Esophagus muscularis mucosa (tissue), 4 donors: ENCODE results near the gene LKAAEAR1. TPM values are rescaled to one million over a fixed set of nuclear protein-coding genes. Genes with fewer than 3 reads are reported as not detected.

ENCODE experiments used
- DNase-seq: peaks from one replicate; pipeline ENCODE4 v3.0.0-alpha.2; 2017; ENCODE audit errors: extremely low spot score
- H3K27ac ChIP-seq, 4 donors: fragments of 200-600 bp; sonication (generic); replicated peaks in 1 of 4; 1 replicate in 3 of 4; 2 replicates in 1 of 4; pipeline ENCODE4 v1.5.1; 2016 to 2019; ENCODE audit warnings: mild to moderate bottlenecking in 1 of 4
- H3K27me3 ChIP-seq, 4 donors: fragments of 200-600 bp; sonication (generic); one replicate each; pipeline versions ENCODE4 v1.5.1 to v1.6.0; 2016 to 2019
- H3K36me3 ChIP-seq, 4 donors: fragments of 200-600 bp; sonication (generic); one replicate each; pipeline ENCODE4 v1.5.1; 2016 to 2019
- H3K4me1 ChIP-seq, 4 donors: fragments of 200-600 bp; sonication (generic); one replicate each; pipeline ENCODE4 v1.5.1; 2016 to 2019
- H3K4me3 ChIP-seq, 4 donors: fragments of 200-600 bp; sonication (generic); 1 replicate in 2 of 4; 2 replicates in 2 of 4; pipeline ENCODE4 v1.5.1; 2016 to 2019; ENCODE audit warnings: mild to moderate bottlenecking in 4 of 4, moderate library complexity in 1 of 4
- H3K9me3 ChIP-seq, 4 donors: fragments of 200-600 bp; sonication (generic); 1 replicate in 3 of 4; 2 replicates in 1 of 4; pipeline ENCODE4 v1.5.1; 2016 to 2019
- EP300 ChIP-seq: sonication (generic); formaldehyde crosslinking; IDR thresholded peaks from one replicate; pipeline ENCODE4 v1.6.1; 2017; ENCODE audit warnings: antibody characterized with exemption
- POLR2A ChIP-seq: fragments of 450-650 bp; IDR thresholded peaks from one replicate; pipeline ENCODE4 v1.6.1; 2017; ENCODE audit warnings: antibody characterized with exemption, moderate library complexity, mild to moderate bottlenecking, low read depth
- POLR2AphosphoS5 ChIP-seq, 2 donors: sonication (generic); formaldehyde crosslinking; IDR thresholded peaks; one replicate each; pipeline ENCODE4 v1.6.1; 2017; ENCODE audit warnings: antibody characterized with exemption in 2 of 2
- WGBS: methylation state at CpG from one replicate; pipeline ENCODE4 v1.1.5; 2018; 5-methylcytosine and 5-hydroxymethylcytosine counted together
- intact Hi-C: fragments of 100-400 bp; cut with DNase I; formaldehyde crosslinking; loops from one replicate; pipeline ENCODE4 v1.15.1; 2023
- total RNA-seq, 4 donors: library from RNA; depleted of rRNA; stranded (reverse); fragments of >200 nt; gene quantifications; one replicate each; pipeline versions ENCODE4 v1.1.0 to v1.2.1, GENCODE V29; 2016
- TF ChIP-seq, protein P1 (sequence below), 3 experiments: fragments of 200-600 bp in 2 of 3; fragments of 450-650 bp in 1 of 3; sonication (generic) in 2 of 3; IDR thresholded peaks; one replicate each; pipeline ENCODE4 v1.5.1; 2017 to 2019; ENCODE audit warnings: antibody characterized with exemption in 3 of 3, mild to moderate bottlenecking in 2 of 3, moderate library complexity in 1 of 3

The LKAAEAR1 gene
- total RNA-seq, 4 donors from 2014 or later, result not detected

DNA sequence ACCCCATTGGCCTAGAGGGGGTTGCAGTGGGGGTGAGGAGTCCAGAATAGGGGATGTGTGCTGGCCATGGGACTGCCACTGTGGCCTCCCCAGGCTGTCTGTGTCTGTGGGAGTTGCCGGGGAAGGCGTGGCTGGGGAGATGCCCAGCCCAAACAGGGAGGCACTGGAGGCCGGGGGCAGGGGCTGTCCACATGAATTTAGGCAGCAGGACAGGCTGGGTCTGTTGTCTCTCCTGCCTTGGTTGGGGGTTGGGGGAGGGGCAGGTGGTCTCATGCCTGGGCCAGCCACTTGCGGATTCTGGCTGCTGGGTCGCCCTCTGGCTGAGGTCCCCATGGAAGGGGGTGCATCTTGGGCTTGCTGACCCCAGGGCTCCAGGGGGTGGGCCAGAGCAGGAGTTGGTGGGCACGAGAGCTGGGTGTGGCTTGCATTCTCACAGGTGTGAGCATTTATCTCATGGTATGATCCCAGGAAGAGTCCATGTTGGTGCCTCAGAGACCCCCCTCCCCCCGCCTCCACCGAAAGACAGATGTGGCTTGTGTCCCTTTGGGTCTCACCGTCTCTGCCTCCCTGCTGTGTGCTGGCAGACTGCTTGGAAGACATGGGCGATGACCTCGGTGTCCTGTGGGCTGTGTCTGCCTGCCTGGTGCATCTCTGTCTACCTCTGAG lies 38.7 kb downstream of the LKAAEAR1 start:
- Histone ChIP-seq H3K27me3 (peaks cover 0 to 99% (median 43%) of the 10 kb centered on the region in 4 donors), H3K4me1 (peaks cover 15 to 54% (median 40%) of the 10 kb centered on the region in 4 donors), H3K9me3 (no peaks in the 10 kb centered on the region), H3K36me3 (peaks cover 0 to 21% (median 0%) of the 10 kb centered on the region in 4 donors), H3K27ac (peak overlapping the region in 3 of 4 donors; percentile 45 to 55 (median 50)), H3K4me3 (peak overlapping the region in 2 of 4 donors; percentile 46 to 57)
- WGBS, result 75% methylated on average over 7 of the region's 11 CpGs
- DNase-seq, result no peak
- intact Hi-C loops, result no loop called here
- TF ChIP-seq, protein P1, sequence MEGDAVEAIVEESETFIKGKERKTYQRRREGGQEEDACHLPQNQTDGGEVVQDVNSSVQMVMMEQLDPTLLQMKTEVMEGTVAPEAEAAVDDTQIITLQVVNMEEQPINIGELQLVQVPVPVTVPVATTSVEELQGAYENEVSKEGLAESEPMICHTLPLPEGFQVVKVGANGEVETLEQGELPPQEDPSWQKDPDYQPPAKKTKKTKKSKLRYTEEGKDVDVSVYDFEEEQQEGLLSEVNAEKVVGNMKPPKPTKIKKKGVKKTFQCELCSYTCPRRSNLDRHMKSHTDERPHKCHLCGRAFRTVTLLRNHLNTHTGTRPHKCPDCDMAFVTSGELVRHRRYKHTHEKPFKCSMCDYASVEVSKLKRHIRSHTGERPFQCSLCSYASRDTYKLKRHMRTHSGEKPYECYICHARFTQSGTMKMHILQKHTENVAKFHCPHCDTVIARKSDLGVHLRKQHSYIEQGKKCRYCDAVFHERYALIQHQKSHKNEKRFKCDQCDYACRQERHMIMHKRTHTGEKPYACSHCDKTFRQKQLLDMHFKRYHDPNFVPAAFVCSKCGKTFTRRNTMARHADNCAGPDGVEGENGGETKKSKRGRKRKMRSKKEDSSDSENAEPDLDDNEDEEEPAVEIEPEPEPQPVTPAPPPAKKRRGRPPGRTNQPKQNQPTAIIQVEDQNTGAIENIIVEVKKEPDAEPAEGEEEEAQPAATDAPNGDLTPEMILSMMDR (IDR thresholded peaks at IDR 0.05), result no peak
- no peak for TF ChIP-seq EP300
- TF ChIP-seq POLR2A, result no peak
- TF ChIP-seq POLR2AphosphoS5 (IDR thresholded peaks at IDR 0.05), result no peak

DNA sequence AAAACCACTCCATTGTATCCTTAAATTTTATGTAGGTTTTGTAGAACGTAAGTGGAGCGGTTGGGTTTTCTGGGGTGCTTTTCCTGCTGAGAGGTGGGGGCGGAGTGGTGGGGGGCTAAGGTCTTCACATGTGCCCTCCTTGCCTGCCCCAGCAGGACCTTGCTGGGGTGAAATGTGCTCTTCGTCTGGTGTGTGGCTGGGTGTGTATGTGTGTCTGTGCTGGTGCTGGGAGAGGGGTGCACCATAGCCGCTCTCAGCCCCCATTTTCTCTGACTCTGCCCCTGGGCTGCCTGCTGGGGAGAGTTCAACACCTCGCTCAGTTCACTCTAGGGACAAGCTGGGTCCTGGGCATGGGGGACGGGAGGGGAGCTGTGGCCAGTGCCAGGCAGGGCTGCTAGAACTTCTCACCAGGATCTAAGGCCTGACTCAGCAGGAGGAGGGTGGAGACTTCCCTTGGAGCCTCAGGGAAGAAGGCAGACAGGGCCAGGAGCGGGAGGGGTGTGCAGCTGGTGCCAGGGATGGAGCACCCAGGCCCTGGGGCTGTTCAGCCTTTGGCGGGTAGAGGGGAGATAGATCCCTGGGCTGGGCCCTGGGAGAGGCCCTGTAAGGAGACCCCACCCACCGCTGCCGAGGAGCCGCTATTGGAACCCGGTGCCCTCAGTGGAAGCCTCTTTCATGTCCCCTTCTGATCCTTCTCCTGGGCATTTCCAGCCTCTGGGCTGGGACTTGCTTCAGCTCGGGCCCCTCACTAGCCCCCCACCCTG lies 39.5 kb downstream of the LKAAEAR1 start:
- no peaks in the 10 kb centered on the region for H3K9me3 ChIP-seq
- H3K27ac ChIP-seq, result peak overlapping the region in 3 of 4 donors; percentile 45 to 55 (median 50)
- peaks cover 0 to 99% (median 43%) of the 10 kb centered on the region in 4 donors for H3K27me3 ChIP-seq
- H3K4me1 ChIP-seq, result peaks cover 20 to 54% (median 44%) of the 10 kb centered on the region in 4 donors
- peaks cover 0 to 21% (median 0%) of the 10 kb centered on the region in 4 donors for H3K36me3 ChIP-seq
- intact Hi-C loops, result no loop called here
- no peak for TF ChIP-seq POLR2A
- peak; percentile 30 to 44 for TF ChIP-seq POLR2AphosphoS5 (IDR thresholded peaks at IDR 0.05)
- peak overlapping the region in 1 of 4 donors; percentile 30 for H3K4me3 ChIP-seq
- WGBS, result 63% methylated on average over 14 of the region's 14 CpGs
- DNase-seq, result no peak

DNA sequence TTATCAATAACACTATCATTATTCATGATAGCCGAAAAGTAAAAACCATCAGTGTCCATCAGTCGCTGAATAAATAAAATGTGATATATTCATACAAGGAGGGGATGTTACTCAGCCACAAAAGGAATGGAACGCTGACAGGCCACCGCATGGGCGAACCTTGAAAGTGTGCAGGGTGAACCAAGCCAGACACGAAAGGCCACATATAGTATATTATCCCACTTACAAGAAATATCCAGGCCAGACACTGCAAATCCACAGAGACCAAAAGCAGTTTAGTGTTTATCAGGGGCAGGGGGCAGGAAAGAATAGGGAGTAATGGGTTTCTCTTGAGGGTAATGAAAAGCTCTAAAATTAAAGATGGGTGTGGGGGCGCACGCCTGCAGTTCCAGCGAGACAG lies 40.4 kb downstream of the LKAAEAR1 start:
- intact Hi-C loops, result no loop called here
- Histone ChIP-seq H3K4me3 (no peak overlapping the region), H3K36me3 (peaks cover 0 to 21% (median 0%) of the 10 kb centered on the region in 4 donors), H3K9me3 (no peaks in the 10 kb centered on the region), H3K27me3 (peaks cover 0 to 99% (median 48%) of the 10 kb centered on the region in 4 donors), H3K4me1 (peaks cover 25 to 56% (median 47%) of the 10 kb centered on the region in 4 donors), H3K27ac (no peak overlapping the region)
- TF ChIP-seq POLR2A (no peak), EP300 (no peak), POLR2AphosphoS5 (IDR thresholded peaks at IDR 0.05) (no peak)
- TF ChIP-seq, protein P1 (IDR thresholded peaks at IDR 0.05), result no peak
- WGBS, result 85% methylated on average over 9 of the region's 9 CpGs
- no peak for DNase-seq

GRCh38 chr20:64042054-64042781 lies 42.0 kb downstream of the LKAAEAR1 start:
- TF ChIP-seq, protein P1 (IDR thresholded peaks at IDR 0.05), result no peak
- 15% methylated on average over 2 of the region's 55 CpGs for WGBS

GRCh38 chr20:64041781-64042053 lies 42.5 kb downstream of the LKAAEAR1 start:
- H3K27me3 ChIP-seq, result peaks cover 3 to 99% (median 56%) of the 10 kb centered on the region in 4 donors
- intact Hi-C loops, result no loop called here
- 3% methylated on average over 5 of the region's 11 CpGs for WGBS

More at GRCh38 chr20:64042054-64042781, 42.0 kb downstream of the LKAAEAR1 start:
- H3K4me3 ChIP-seq, result peak overlapping the region; percentile 43 to 56 (median 47)
- DNase-seq, result no peak
- peaks cover 3 to 99% (median 53%) of the 10 kb centered on the region in 4 donors for H3K27me3 ChIP-seq
- peak overlapping the region in 3 of 4 donors; percentile 65 to 75 (median 71) for H3K27ac ChIP-seq
- H3K9me3 ChIP-seq, result no peaks in the 10 kb centered on the region
- intact Hi-C loops, result no loop called here
- peaks cover 0 to 11% (median 0%) of the 10 kb centered on the region in 4 donors for H3K36me3 ChIP-seq
- H3K4me1 ChIP-seq, result peaks cover 37 to 60% (median 53%) of the 10 kb centered on the region in 4 donors

More at GRCh38 chr20:64041781-64042053, 42.5 kb downstream of the LKAAEAR1 start:
- Histone ChIP-seq H3K9me3 (no peaks in the 10 kb centered on the region), H3K36me3 (peaks cover 0 to 6% (median 0%) of the 10 kb centered on the region in 4 donors), H3K27ac (peak overlapping the region in 3 of 4 donors; percentile 65 to 75 (median 71)), H3K4me3 (peak overlapping the region; percentile 43 to 56 (median 47)), H3K4me1 (peaks cover 37 to 60% (median 53%) of the 10 kb centered on the region in 4 donors)
- TF ChIP-seq, protein P1 (IDR thresholded peaks at IDR 0.05), result no peak
- no peak for TF ChIP-seq POLR2AphosphoS5 (IDR thresholded peaks at IDR 0.05)
- TF ChIP-seq EP300, result no peak
- TF ChIP-seq POLR2A, result no peak
- no peak for DNase-seq
